Measurements from ENCODE around the gene STOX1. TPM values are rescaled to one million over a fixed set of nuclear protein-coding genes. Genes with fewer than 3 reads are reported as not detected.
"Not testable (repeated sequence)": the region's sequence is repeated elsewhere in the genome, so short reads cannot be mapped to it uniquely, and the experiment has no call there.

The STOX1 gene
- total RNA-seq, 1 donor from 2014 or later = 8.7 TPM

- DNase-seq (ENCODE audit: low read depth, low spot score) = no peak
- Mint-ChIP-seq H3K36me3 (ENCODE audit: low read depth) (no peaks in the 10 kb centered on the region), H3K9me3 (no peaks in the 10 kb centered on the region), H3K27me3 (ENCODE audit: low read depth) (no peaks in the 10 kb centered on the region), H3K27ac (ENCODE audit: unreplicated experiment) (no peak overlapping the region), H3K4me1 (no peaks in the 10 kb centered on the region), H3K4me3 (no peak overlapping the region)
- TF ChIP-seq CTCF (conservative IDR thresholded peaks at IDR 0.05) = no peak
Observed at GRCh38 chr10:68811314-68812009, 15.9 kb upstream of the STOX1 start.

GRCh38 chr10:68812420-68812819 lies 14.9 kb upstream of the STOX1 start:
- no peak for DNase-seq (ENCODE audit: low read depth, low spot score)
- Mint-ChIP-seq H3K36me3 (ENCODE audit: low read depth) (no peaks in the 10 kb centered on the region), H3K4me3 (no peak overlapping the region), H3K4me1 (no peaks in the 10 kb centered on the region), H3K27me3 (ENCODE audit: low read depth) (no peaks in the 10 kb centered on the region), H3K27ac (ENCODE audit: unreplicated experiment) (no peak overlapping the region), H3K9me3 (no peaks in the 10 kb centered on the region)
- no peak for TF ChIP-seq CTCF (conservative IDR thresholded peaks at IDR 0.05)

- Mint-ChIP-seq H3K27me3 (ENCODE audit: low read depth) (no peaks in the 10 kb centered on the region), H3K9me3 (no peaks in the 10 kb centered on the region), H3K36me3 (ENCODE audit: low read depth) (no peaks in the 10 kb centered on the region), H3K27ac (ENCODE audit: unreplicated experiment) (no peak overlapping the region), H3K4me3 (no peak overlapping the region), H3K4me1 (no peaks in the 10 kb centered on the region)
- TF ChIP-seq CTCF (conservative IDR thresholded peaks at IDR 0.05) = no peak
- DNase-seq (ENCODE audit: low read depth, low spot score) = no peak
Observed at GRCh38 chr10:68813559-68813958, 13.8 kb upstream of the STOX1 start.

- Mint-ChIP-seq H3K4me3 (no peak overlapping the region), H3K9me3 (no peaks in the 10 kb centered on the region), H3K36me3 (ENCODE audit: low read depth) (no peaks in the 10 kb centered on the region), H3K4me1 (no peaks in the 10 kb centered on the region), H3K27ac (ENCODE audit: unreplicated experiment) (peak overlapping the region; percentile 5), H3K27me3 (ENCODE audit: low read depth) (no peaks in the 10 kb centered on the region)
- TF ChIP-seq CTCF (conservative IDR thresholded peaks at IDR 0.05) = no peak
- DNase-seq (ENCODE audit: low read depth, low spot score) = no peak
Observed at GRCh38 chr10:68816796-68817412, 10.4 kb upstream of the STOX1 start.

- not testable (repeated sequence) for H3K27me3 Mint-ChIP-seq (ENCODE audit: low read depth); DNase-seq (ENCODE audit: low read depth, low spot score); H3K27ac Mint-ChIP-seq (ENCODE audit: unreplicated experiment); H3K4me3 Mint-ChIP-seq; H3K9me3 Mint-ChIP-seq; H3K36me3 Mint-ChIP-seq (ENCODE audit: low read depth); H3K4me1 Mint-ChIP-seq
Observed at GRCh38 chr10:68820359-68820758, 7.0 kb upstream of the STOX1 start.

- H3K27me3 Mint-ChIP-seq (ENCODE audit: low read depth); H3K27ac Mint-ChIP-seq (ENCODE audit: unreplicated experiment); H3K9me3 Mint-ChIP-seq; H3K36me3 Mint-ChIP-seq (ENCODE audit: low read depth); DNase-seq (ENCODE audit: low read depth, low spot score); H3K4me3 Mint-ChIP-seq; H3K4me1 Mint-ChIP-seq: not testable (repeated sequence)
Observed at GRCh38 chr10:68822626-68823025, 4.7 kb upstream of the STOX1 start.

GRCh38 chr10:68827592-68827959 lies 245 bp downstream of the STOX1 start:
- not testable (repeated sequence) for H3K27me3 Mint-ChIP-seq (ENCODE audit: low read depth); H3K36me3 Mint-ChIP-seq (ENCODE audit: low read depth); H3K27ac Mint-ChIP-seq (ENCODE audit: unreplicated experiment); H3K9me3 Mint-ChIP-seq; DNase-seq (ENCODE audit: low read depth, low spot score); H3K4me3 Mint-ChIP-seq
- H3K4me1 Mint-ChIP-seq = peaks cover 12% of the 10 kb centered on the region

- Mint-ChIP-seq H3K4me1 (peaks cover 12% of the 10 kb centered on the region), H3K4me3 (peak overlapping the region; percentile 88)
- DNase-seq (ENCODE audit: low read depth, low spot score) = peak; percentile 11
- not testable (repeated sequence) for H3K27ac Mint-ChIP-seq (ENCODE audit: unreplicated experiment); H3K36me3 Mint-ChIP-seq (ENCODE audit: low read depth); H3K27me3 Mint-ChIP-seq (ENCODE audit: low read depth); H3K9me3 Mint-ChIP-seq
Observed at GRCh38 chr10:68828083-68828601, 811 bp downstream of the STOX1 start.
